ENCODE data around the gene GP1BB.

The GP1BB gene

GRCh38 chr22:19755145-19755710, 31.9 kb downstream of the GP1BB start:
- no peak overlapping the region for H3K4me3 ChIP-seq (ENCODE audit: low read depth, low read length)
- DNase-seq (ENCODE audit: low read depth), result no peak
- no peak for TF ChIP-seq CTCF (IDR thresholded peaks at IDR 0.05; ENCODE audit: control insufficient read depth, extremely low read depth, insufficient read depth)

- TF ChIP-seq CTCF (IDR thresholded peaks at IDR 0.05; ENCODE audit: control insufficient read depth, extremely low read depth, insufficient read depth), result no peak
- H3K4me3 ChIP-seq (ENCODE audit: low read depth, low read length), result peak overlapping the region; percentile 51
- no peak for DNase-seq (ENCODE audit: low read depth)
Measured at GRCh38 chr22:19755722-19756287, 32.5 kb downstream of the GP1BB start.

- H3K4me3 ChIP-seq (ENCODE audit: low read depth, low read length), result peak overlapping the region; percentile 51
- peak; percentile 88 for TF ChIP-seq CTCF (IDR thresholded peaks at IDR 0.05; ENCODE audit: control insufficient read depth, extremely low read depth, insufficient read depth)
- peak; percentile 26 for DNase-seq (ENCODE audit: low read depth)
Measured at GRCh38 chr22:19756288-19757128, 33.2 kb downstream of the GP1BB start.

GRCh38 chr22:19757140-19757984, 34.0 kb downstream of the GP1BB start:
- TF ChIP-seq CTCF (IDR thresholded peaks at IDR 0.05; ENCODE audit: control insufficient read depth, extremely low read depth, insufficient read depth), result no peak
- H3K4me3 ChIP-seq (ENCODE audit: low read depth, low read length), result peak overlapping the region; percentile 51
- DNase-seq (ENCODE audit: low read depth), result no peak

GRCh38 chr22:19757985-19758895, 34.9 kb downstream of the GP1BB start:
- no peak for DNase-seq (ENCODE audit: low read depth)
- TF ChIP-seq CTCF (IDR thresholded peaks at IDR 0.05; ENCODE audit: control insufficient read depth, extremely low read depth, insufficient read depth), result no peak
- H3K4me3 ChIP-seq (ENCODE audit: low read depth, low read length), result no peak overlapping the region
